Ovary (tissue), 9 donors: ENCODE results near the gene BPIFB4. TPM values are rescaled to one million over a fixed set of nuclear protein-coding genes. Genes with fewer than 3 reads are reported as not detected.
"Not testable (repeated sequence)": the region's sequence is repeated elsewhere in the genome, so short reads cannot be mapped to it uniquely, and the experiment has no call there.

Experiments used
- DNase-seq, 5 donors: peaks; one replicate each; pipeline ENCODE4 v3.0.0-alpha.2; 2019 to 2020
- H3K27ac ChIP-seq, 2 donors: fragments of 200-600 bp; one replicate each; pipeline versions ENCODE4 v1.5.1 to v1.8.0; 2019 to 2022
- H3K27me3 ChIP-seq: fragments of 200-600 bp; one replicate; pipeline ENCODE4 v1.8.0; 2022
- H3K36me3 ChIP-seq: fragments of 200-600 bp; sonication (generic); one replicate; pipeline ENCODE4 v1.5.1; 2019
- H3K4me1 ChIP-seq: one replicate; pipeline ENCODE4 v1.8.1; 2013; ENCODE audit warnings: mild to moderate bottlenecking, moderate library complexity; ENCODE audit not compliant: insufficient read depth
- H3K4me3 ChIP-seq: fragments of 200-600 bp; sonication (generic); one replicate; pipeline ENCODE4 v1.5.1; 2017
- H3K9me3 ChIP-seq, 2 donors: fragments of 200-600 bp in 1 of 2; sonication (generic) in 1 of 2; one replicate each; pipeline versions ENCODE4 v1.5.1 to v1.8.1; 2013 to 2019; ENCODE audit warnings: mild to moderate bottlenecking in 1 of 2, moderate library complexity in 1 of 2
- EP300 ChIP-seq: sonication (generic); formaldehyde crosslinking; IDR thresholded peaks from one replicate; pipeline ENCODE4 v1.6.1; 2017; ENCODE audit warnings: antibody characterized with exemption
- POLR2A ChIP-seq: fragments of 450-650 bp; IDR thresholded peaks from one replicate; pipeline ENCODE4 v1.6.1; 2017; ENCODE audit warnings: antibody characterized with exemption, mild to moderate bottlenecking, moderate library complexity
- WGBS, 3 donors: extraction: QIAGEN DNeasy Blood & Tissue Kit in 1 of 3; methylation state at CpG; one replicate each; pipeline versions ENCODE4 v1.1.5 to v1.1.7; 2013 to 2017; 5-methylcytosine and 5-hydroxymethylcytosine counted together
- intact Hi-C, 4 donors: fragments of 100-400 bp; cut with DNase I; formaldehyde crosslinking; loops; one replicate each; pipeline versions ENCODE4 v1.11.0 to v1.15.1; 2022 to 2023
- polyA plus RNA-seq, 2 donors: library from polyadenylated mRNA; stranded (reverse); fragments of 200-250 nt in 1 of 2; fragments of 350-450 nt in 1 of 2; fragmentation: Illumina TruSeq in 1 of 2; extraction: RNeasy Lipid Tissue Mini Kit (QIAGEN cat#74804) in 1 of 2; gene quantifications; one replicate each; pipeline ENCODE4 v1.2.3, GENCODE V29; 2013 to 2014
- total RNA-seq, 7 donors: library from RNA; depleted of rRNA in 2 of 7; stranded (reverse); fragments of >200 nt in 2 of 7; fragmentation: NEBNext Ultra II Directional in 3 of 7; extraction: Animal tissue kit (Norgen Biotek cat#: 25700) in 3 of 7; gene quantifications; one replicate each; pipeline versions ENCODE4 v1.1.0 to v1.2.4, GENCODE V29; 2016 to 2023
- TF ChIP-seq, protein P1 (sequence below), 3 donors: fragments of 450-650 bp in 2 of 3; fragments of 200-600 bp in 1 of 3; IDR thresholded peaks; one replicate each; pipeline versions ENCODE4 v1.5.1 to v1.8.0; 2016 to 2022; ENCODE audit warnings: antibody characterized with exemption in 3 of 3, mild to moderate bottlenecking in 1 of 3
- donor health status: DM: no; HTN: no; CAD: no; lungs with moderate emphysema.
- donor health status: DM: no; HTN: no; CAD: no.
- donor health status: Bipolar disorder and iron deficiency.
- donor health status: DM: yes; HTN: yes; CAD: no.
- donor health status: DM: no; HTN: no; CAD: no.
- donor health status: DM: yes; HTN: yes; CAD: no.

BPIFB4 gene
- total and polyA plus RNA-seq, 9 donors: not detected

DNA sequence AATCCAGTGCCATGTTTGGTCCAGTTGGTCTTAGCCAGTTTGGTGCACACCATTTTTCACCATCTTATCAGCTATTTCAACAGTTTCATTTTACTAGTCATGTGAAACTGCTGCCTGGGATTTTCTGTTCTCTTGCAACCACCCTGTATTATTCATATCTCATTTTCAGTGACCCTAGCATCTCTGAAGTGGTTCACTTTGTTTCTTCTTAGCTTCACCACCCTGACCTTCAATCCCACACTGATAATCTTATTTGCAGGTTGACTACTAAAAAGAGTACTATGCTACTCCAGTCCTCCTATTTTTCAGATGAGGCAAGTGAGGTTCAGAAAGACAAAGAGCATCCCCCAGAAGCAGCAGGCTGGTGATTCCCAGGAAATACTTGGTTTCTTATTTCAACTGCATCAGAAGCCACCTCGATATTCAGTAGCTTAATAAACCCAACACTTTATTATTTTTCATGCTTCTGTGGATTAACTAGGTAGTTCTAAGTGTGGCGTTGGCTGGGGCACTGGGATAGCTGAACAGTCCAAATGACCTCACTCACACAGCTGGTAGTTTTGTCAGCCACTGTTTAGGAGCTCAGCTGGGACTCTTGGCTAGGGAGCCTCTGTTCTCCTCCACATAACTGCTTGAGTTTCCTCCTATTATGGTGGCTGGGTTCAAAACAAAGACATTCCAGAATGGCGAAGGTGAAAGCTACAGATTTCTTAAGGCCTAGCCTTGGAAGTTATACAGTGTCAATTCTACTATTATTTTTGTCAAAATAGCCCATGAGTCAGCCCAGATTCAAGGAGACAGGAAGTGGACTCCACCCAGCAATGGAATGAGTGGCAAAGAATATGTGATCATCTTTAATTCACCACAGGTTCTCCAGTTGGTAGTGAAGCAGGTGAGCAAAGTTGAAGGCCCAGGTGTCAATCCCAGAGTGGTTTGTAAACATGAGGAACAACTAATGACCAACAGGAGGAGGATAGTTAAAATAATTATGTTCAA lies 40.6 kb downstream of the BPIFB4 start:
- no peaks in the 10 kb centered on the region for H3K36me3 ChIP-seq
- TF ChIP-seq POLR2A (no peak), EP300 (no peak)
- TF ChIP-seq, protein P1, sequence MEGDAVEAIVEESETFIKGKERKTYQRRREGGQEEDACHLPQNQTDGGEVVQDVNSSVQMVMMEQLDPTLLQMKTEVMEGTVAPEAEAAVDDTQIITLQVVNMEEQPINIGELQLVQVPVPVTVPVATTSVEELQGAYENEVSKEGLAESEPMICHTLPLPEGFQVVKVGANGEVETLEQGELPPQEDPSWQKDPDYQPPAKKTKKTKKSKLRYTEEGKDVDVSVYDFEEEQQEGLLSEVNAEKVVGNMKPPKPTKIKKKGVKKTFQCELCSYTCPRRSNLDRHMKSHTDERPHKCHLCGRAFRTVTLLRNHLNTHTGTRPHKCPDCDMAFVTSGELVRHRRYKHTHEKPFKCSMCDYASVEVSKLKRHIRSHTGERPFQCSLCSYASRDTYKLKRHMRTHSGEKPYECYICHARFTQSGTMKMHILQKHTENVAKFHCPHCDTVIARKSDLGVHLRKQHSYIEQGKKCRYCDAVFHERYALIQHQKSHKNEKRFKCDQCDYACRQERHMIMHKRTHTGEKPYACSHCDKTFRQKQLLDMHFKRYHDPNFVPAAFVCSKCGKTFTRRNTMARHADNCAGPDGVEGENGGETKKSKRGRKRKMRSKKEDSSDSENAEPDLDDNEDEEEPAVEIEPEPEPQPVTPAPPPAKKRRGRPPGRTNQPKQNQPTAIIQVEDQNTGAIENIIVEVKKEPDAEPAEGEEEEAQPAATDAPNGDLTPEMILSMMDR (IDR thresholded peaks at IDR 0.05): no peak
- H3K9me3 ChIP-seq: no peaks in the 10 kb centered on the region
- no peak for DNase-seq
- no peaks in the 10 kb centered on the region for H3K27me3 ChIP-seq
- no peak overlapping the region for H3K27ac ChIP-seq
- no peak overlapping the region for H3K4me3 ChIP-seq
- intact Hi-C loops: no loop called here
- no peaks in the 10 kb centered on the region for H3K4me1 ChIP-seq
- WGBS, 3 donors: 69 to 74% (median 72%) methylated on average over 3 of the region's 3 CpGs

- Histone ChIP-seq H3K9me3 (no peaks in the 10 kb centered on the region), H3K4me3 (no peak overlapping the region), H3K27me3 (no peaks in the 10 kb centered on the region), H3K36me3 (no peaks in the 10 kb centered on the region), H3K27ac (no peak overlapping the region), H3K4me1 (no peaks in the 10 kb centered on the region)
- no peak for TF ChIP-seq POLR2A
- TF ChIP-seq EP300: no peak
- TF ChIP-seq, protein P1 (IDR thresholded peaks at IDR 0.05): no peak
- no peak for DNase-seq
- intact Hi-C loops: no loop called here
- 87 to 92% (median 90%) methylated on average over 3 of the region's 3 CpGs for WGBS, 3 donors
Observed at GRCh38 chr20:33120934-33121333, 41.5 kb downstream of the BPIFB4 start.

GRCh38 chr20:33122297-33122696 lies 42.9 kb downstream of the BPIFB4 start:
- H3K4me3 ChIP-seq, H3K9me3 ChIP-seq, intact Hi-C loops, DNase-seq, H3K27me3 ChIP-seq, H3K27ac ChIP-seq, H3K4me1 ChIP-seq, H3K36me3 ChIP-seq: not testable (repeated sequence)
- WGBS, 3 donors: 36 to 54% (median 44%) methylated on average over 1 of the region's 1 CpG

DNA sequence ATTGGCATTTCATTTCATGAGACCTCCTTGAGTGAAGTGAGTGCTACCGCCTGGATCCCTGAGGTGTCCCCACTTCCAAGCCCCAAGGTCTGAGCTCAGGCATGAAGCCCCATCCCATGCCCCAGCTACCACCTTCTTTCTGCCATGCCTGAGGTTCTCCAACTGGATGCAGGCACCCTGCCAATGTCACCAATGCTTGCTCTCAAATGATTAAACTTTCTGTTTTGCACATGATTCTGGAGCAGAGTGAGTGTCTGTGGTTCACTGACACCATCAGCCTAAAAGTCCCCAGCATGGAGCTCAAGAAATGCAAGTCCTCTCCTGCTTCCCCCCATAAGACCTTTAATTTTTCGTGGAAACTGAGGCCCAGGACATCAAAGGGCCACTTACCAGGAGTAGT lies 44.8 kb downstream of the BPIFB4 start:
- Histone ChIP-seq H3K27ac (no peak overlapping the region), H3K27me3 (no peaks in the 10 kb centered on the region), H3K9me3 (no peaks in the 10 kb centered on the region), H3K4me3 (no peak overlapping the region), H3K4me1 (peaks cover 2% of the 10 kb centered on the region), H3K36me3 (no peaks in the 10 kb centered on the region)
- TF ChIP-seq, protein P1 (IDR thresholded peaks at IDR 0.05): no peak
- no peak for TF ChIP-seq EP300
- TF ChIP-seq POLR2A: no peak
- DNase-seq: no peak
- intact Hi-C loops: no loop called here
- 46 to 55% (median 52%) methylated on average over 2 of the region's 2 CpGs for WGBS, 3 donors

GRCh38 chr20:33124994-33125393 lies 45.6 kb downstream of the BPIFB4 start:
- intact Hi-C loops: no loop called here

More at GRCh38 chr20:33124994-33125393, 45.6 kb downstream of the BPIFB4 start:
- Histone ChIP-seq H3K27ac (no peak overlapping the region), H3K4me3 (no peak overlapping the region), H3K27me3 (no peaks in the 10 kb centered on the region), H3K4me1 (peaks cover 2% of the 10 kb centered on the region), H3K36me3 (no peaks in the 10 kb centered on the region), H3K9me3 (no peaks in the 10 kb centered on the region)
- DNase-seq: no peak
- TF ChIP-seq, protein P1 (IDR thresholded peaks at IDR 0.05): no peak
- TF ChIP-seq POLR2A (no peak), EP300 (no peak)
- 71 to 80% (median 77%) methylated on average over 6 of the region's 6 CpGs for WGBS, 3 donors
